ENCODE measurements around the gene IDH3G. TPM values are rescaled to one million over a fixed set of nuclear protein-coding genes. Genes with fewer than 3 reads are reported as not detected.

The IDH3G gene
- total RNA-seq, 1 experiment from 2014 or later = 43.2 TPM

DNA sequence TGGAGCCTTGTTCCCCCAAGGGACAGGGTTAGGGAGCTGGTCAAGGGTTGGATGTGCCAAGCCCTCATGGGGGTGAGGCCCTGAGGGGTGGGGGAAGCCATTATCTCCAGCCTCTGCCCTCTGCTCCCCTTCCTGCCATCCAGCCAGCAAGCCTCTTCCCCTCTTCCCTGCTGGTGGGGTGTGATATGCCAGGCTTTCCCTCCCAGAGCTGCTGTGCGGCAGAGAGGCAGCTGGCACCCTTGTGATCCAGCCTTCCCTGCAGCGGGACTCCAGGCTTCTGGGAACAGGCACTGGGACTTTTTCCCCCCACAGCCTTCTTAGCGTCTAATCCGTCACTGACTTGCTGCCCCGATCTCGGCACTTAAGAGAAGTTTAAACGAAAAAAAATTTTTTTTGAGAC is 6.6 kb upstream of the IDH3G start:
- peaks cover 30 to 52% (median 31%) of the 10 kb centered on the region in 3 experiments for H3K36me3 Mint-ChIP-seq (ENCODE audit: insufficient read depth in 1 of 3, low read depth in 3 of 3)
- Histone ChIP-seq H3K9me3 (ENCODE audit: control insufficient read depth, low read depth, low read length) (peaks cover 15% of the 10 kb centered on the region), H3K23me2 (ENCODE audit: insufficient read length, low read depth, low read length, poor library complexity, severe bottlenecking) (no peaks in the 10 kb centered on the region), H4K20me1 (ENCODE audit: control insufficient read depth, insufficient read depth, insufficient read length) (no peaks in the 10 kb centered on the region), H3K27me3 (ENCODE audit: insufficient read depth, low read length) (no peaks in the 10 kb centered on the region), H3K27ac (ENCODE audit: insufficient read length, low read depth, low read length) (no peak overlapping the region), H3K9ac (ENCODE audit: extremely low read depth, insufficient read length, low read length) (no peak overlapping the region), H4K5ac (ENCODE audit: insufficient read length, low read depth, low read length) (no peak overlapping the region), H2BK12ac (ENCODE audit: insufficient read length, low read depth, low read length) (no peak overlapping the region), H4K8ac (replicated peaks; ENCODE audit: insufficient read length, low read depth, low read length) (no peak overlapping the region), H3T11ph (ENCODE audit: low read length) (no peak overlapping the region), H3K14ac (ENCODE audit: insufficient read depth, low read length) (no peak overlapping the region), H2BK5ac (ENCODE audit: insufficient read length, low read length) (no peak overlapping the region), H3K18ac (ENCODE audit: insufficient read length, low read depth, low read length) (no peak overlapping the region), H3K4ac (ENCODE audit: low read depth, low read length) (no peak overlapping the region), H2BK15ac (ENCODE audit: low read depth, low read length) (no peak overlapping the region), H3K4me2 (ENCODE audit: insufficient read depth, insufficient read length, low read length) (no peak overlapping the region), H3K79me2 (ENCODE audit: insufficient read depth, low read length) (no peaks in the 10 kb centered on the region), H3K4me1 (ENCODE audit: insufficient read depth, low read length) (no peaks in the 10 kb centered on the region), H3K56ac (ENCODE audit: insufficient read length, low read depth, low read length) (no peak overlapping the region), H4K91ac (ENCODE audit: insufficient read length, low read depth, low read length) (no peak overlapping the region), H2BK20ac (ENCODE audit: low read depth, low read length, poor library complexity, severe bottlenecking) (no peak overlapping the region), H3K79me1 (ENCODE audit: insufficient read depth, low read depth, low read length, poor library complexity, severe bottlenecking) (no peaks in the 10 kb centered on the region), H2BK120ac (ENCODE audit: low read depth, low read length, poor library complexity, severe bottlenecking) (no peak overlapping the region), H3K23ac (ENCODE audit: insufficient read length, low read depth, low read length) (no peak overlapping the region), H2AFZ (ENCODE audit: low read length) (no peak overlapping the region), H2AK5ac (ENCODE audit: insufficient read length, low read length) (no peak overlapping the region)
- TF ChIP-seq, protein P1, sequence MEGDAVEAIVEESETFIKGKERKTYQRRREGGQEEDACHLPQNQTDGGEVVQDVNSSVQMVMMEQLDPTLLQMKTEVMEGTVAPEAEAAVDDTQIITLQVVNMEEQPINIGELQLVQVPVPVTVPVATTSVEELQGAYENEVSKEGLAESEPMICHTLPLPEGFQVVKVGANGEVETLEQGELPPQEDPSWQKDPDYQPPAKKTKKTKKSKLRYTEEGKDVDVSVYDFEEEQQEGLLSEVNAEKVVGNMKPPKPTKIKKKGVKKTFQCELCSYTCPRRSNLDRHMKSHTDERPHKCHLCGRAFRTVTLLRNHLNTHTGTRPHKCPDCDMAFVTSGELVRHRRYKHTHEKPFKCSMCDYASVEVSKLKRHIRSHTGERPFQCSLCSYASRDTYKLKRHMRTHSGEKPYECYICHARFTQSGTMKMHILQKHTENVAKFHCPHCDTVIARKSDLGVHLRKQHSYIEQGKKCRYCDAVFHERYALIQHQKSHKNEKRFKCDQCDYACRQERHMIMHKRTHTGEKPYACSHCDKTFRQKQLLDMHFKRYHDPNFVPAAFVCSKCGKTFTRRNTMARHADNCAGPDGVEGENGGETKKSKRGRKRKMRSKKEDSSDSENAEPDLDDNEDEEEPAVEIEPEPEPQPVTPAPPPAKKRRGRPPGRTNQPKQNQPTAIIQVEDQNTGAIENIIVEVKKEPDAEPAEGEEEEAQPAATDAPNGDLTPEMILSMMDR (conservative IDR thresholded peaks at IDR 0.05) = no peak
- H3K4me1 Mint-ChIP-seq = peaks cover 0 to 5% of the 10 kb centered on the region in 2 experiments; a peak in 2 of 4 replicates
- H3K9me3 Mint-ChIP-seq = peaks cover 59 to 76% of the 10 kb centered on the region in 2 experiments
- DNase-seq = no peak
- H3K4me3 Mint-ChIP-seq = no peak overlapping the region
- WGBS (ENCODE audit: extremely low coverage, insufficient read length, low lambda C conversion rate) = no CpG with 5 or more reads among the region's 7 CpGs
- no peak overlapping the region; a peak in 1 of 7 replicates for H3K27ac Mint-ChIP-seq
- H3K27me3 Mint-ChIP-seq (ENCODE audit: low read depth) = peaks cover 5% of the 10 kb centered on the region

Data from H9 (cell line).